HG03064 (cell line): ENCODE results near the gene MGMT.

Source experiments
- ATAC-seq: cut with Tn5 transposase; IDR thresholded peaks from one replicate; pipeline ENCODE4 v1.9.1; 2021; ENCODE audit warnings: low read depth; ENCODE audit not compliant: unreplicated experiment

MGMT gene

DNA sequence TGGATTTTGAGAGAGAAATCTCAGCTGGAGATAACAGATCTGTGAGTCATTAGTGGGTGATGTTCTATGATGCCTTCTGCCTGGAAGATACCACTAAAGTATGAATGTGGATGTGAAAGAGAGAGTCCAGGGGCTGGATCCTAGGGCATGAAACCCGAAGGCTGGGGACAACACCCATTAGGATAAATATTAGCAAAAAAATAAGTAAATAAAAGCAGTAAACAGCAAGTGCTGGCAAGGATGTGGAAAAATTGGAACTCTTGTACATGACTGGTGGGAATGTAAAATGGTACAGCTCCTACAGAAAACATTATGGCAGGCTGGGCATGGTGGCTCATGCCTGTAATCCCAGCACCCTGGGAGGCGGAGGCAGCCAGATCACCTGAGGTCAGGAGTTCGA lies 16.6 kb upstream of the MGMT start:
- ATAC-seq = no peak

DNA sequence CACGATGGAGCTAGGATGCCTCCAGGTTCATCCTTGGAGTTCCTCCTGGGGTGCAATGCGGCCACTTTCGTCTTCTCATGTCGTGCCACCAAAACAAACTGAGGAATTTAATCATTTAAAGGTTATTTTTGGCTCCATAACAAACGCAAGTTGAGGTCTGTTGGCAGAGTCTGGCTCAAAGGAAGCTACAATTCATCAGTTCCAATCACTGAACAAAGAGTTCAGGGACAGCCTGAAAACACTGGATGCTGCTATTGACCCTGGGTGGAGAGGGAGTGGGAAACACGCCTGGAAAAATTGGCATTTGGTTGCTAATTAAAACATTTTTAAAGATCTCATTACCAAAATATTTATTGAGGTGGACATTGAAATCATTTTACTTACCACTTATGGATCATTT lies 11.4 kb upstream of the MGMT start:
- ATAC-seq = no peak

- ATAC-seq = no peak
These were observed 7.1 kb upstream of the MGMT start for GRCh38 chr10:129459762-129460539.

DNA sequence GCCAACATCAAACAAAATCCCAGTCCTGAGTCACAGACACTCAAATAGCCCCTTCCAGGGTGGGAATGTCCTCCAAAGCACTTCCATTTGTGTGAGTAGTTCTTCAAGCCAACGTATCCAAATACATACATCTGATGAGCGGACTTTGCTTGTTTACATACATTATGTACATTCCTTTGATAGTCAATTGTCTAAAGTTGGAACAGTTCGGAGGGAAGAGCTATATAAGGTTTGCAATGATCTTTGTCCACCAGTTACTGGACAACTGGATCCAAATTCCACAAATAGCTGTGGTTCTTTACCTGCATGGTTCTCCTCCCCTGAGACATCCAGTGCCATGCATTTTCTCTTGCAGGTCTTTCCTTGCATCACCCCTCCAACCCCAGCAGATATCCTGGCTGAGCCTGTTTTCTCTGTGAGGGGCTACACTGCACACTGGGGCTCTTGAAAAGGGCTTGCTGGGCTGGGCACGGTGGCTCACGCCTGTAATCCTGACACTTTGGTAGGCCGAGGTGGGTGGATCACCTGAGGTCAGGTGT lies 4.7 kb upstream of the MGMT start:
- no peak for ATAC-seq

- ATAC-seq = no peak
These were observed 2.8 kb upstream of the MGMT start for GRCh38 chr10:129464251-129464650.

DNA sequence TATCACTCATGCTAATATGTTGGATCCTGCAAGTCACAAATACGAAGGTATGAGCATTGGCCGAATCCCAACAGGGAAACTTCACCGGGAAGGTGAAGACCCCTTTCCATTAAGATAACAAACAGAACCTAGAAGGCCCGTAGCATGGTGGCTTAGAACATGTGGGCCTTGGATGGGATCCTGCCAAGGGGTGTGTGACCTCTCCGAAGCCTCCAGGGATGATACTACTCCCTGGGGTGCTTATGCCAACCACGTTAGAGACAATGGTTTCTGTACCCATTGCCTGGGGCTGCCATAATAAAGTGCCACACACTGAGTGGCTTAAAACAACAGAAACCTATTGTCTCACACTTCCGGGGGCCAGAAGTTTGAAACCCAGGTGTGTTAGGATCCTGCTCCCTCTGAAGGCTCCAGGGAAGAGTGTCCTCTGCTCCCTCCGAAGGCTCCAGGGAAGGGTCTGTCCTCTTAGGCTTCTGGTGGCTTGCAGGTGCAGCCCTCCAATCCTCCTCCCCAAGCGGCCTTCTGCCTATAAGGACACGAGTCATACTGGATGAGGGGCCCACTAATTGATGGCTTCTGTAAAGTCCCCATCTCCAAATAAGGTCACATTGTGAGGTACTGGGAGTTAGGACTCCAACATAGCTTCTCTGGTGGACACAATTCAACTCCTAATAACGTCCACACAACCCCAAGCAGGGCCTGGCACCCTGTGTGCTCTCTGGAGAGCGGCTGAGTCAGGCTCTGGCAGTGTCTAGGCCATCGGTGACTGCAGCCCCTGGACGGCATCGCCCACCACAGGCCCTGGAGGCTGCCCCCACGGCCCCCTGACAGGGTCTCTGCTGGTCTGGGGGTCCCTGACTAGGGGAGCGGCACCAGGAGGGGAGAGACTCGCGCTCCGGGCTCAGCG lies 992 bp upstream of the MGMT start:
- ATAC-seq = peak; percentile 9

DNA sequence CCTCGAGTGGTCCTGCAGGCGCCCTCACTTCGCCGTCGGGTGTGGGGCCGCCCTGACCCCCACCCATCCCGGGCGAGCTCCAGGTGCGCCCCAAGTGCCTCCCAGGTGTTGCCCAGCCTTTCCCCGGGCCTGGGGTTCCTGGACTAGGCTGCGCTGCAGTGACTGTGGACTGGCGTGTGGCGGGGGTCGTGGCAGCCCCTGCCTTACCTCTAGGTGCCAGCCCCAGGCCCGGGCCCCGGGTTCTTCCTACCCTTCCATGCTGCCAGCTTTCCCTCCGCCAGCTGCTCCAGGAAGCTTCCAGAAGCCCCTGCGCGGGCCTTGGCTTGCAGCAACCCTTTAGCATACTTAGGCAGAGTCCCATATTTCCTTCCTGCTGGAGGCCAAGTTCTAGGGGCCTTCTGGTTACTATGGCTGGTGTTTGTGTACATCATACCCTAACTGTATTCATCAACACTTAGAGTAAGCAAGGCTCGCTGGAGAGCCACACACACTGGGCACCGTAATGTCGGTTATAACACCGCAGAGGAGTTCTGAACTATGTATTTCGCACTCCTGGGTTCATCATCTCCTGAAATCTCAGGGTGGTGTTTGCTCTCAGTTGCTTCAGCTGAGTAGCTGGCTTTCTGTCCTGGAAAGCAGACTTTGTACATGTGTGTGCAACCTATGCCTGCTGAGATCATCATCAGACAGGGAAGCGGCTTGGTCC lies 471 bp downstream of the MGMT start:
- peak; percentile 10 for ATAC-seq

GRCh38 chr10:129468187-129468586 lies 1.1 kb downstream of the MGMT start:
- no peak for ATAC-seq

GRCh38 chr10:129470103-129470851 lies 3.2 kb downstream of the MGMT start:
- ATAC-seq = no peak

GRCh38 chr10:129471447-129472175 lies 4.6 kb downstream of the MGMT start:
- ATAC-seq = no peak

- no peak for ATAC-seq
These were observed 5.9 kb downstream of the MGMT start for GRCh38 chr10:129472696-129473555.

- ATAC-seq = no peak
These were observed 7.6 kb downstream of the MGMT start for GRCh38 chr10:129474642-129475041.

DNA sequence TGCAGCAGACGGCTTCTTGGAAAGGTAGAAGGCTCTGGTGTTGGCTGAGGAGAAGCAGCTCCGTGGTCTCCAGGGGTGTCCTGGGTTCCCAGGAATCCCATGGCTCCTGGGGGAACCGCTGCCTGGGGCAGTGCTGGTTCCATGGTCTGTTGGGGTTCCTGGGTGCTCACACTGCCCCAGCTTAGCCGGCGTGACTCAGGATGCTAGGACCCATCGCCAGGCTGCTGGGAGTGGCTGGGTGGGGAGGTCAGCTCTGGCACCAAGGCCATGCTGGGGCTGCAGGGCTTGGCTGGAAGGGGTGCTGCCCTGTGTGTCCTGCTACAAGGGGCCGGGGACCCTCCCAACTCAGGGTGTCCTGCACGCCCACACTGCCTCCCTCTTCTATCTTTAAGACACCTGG lies 9.4 kb downstream of the MGMT start:
- ATAC-seq = no peak

GRCh38 chr10:129477051-129477450 lies 10.0 kb downstream of the MGMT start:
- no peak for ATAC-seq

DNA sequence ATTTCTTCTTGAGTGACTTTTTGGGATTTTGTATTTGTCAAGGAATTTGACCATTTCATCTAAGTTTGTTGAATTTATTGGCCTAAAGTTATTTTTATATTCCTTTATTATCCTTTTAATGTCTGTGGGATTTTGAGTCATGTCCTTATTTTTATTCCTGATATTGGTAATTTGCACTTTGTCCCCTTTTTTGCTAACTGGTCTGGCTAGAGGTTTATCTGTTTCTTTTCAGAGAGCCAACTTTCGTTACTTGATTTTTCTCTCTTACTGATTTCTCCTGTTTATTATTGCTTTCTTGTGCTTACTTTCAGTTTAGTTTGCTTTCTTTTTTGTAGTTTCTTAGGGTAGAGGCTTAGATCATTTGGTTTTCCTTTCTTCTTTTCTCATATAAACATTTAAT lies 14.6 kb downstream of the MGMT start:
- ATAC-seq = no peak

GRCh38 chr10:129483430-129484010 lies 16.5 kb downstream of the MGMT start:
- no peak for ATAC-seq

DNA sequence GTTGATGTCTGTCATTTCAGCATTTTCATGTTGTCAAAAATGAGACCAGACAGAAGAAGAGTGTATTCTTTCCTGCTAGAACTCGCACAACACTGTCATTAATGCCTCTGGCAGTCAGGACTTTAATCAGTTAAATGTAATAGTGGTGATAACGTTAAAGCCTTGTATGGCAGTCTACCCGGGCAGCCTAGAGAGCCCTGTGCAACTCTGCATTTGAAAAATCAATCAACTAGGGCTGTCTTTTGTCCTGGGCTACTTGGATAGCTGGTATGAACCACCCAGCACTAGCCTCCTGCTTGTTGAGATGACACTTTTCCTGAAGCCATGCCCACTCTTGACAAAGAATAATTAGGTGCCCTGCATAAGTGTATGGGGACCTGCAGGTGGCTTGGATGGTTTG lies 19.8 kb downstream of the MGMT start:
- no peak for ATAC-seq

- no peak for ATAC-seq
These were observed 24.2 kb downstream of the MGMT start for GRCh38 chr10:129491123-129491734.
